Thyroid gland (tissue), 4 donors: ENCODE measurements around the gene PCDHGA4. TPM values are rescaled to one million over a fixed set of nuclear protein-coding genes. Genes with fewer than 3 reads are reported as not detected.
"Not testable (repeated sequence)": the region's sequence is repeated elsewhere in the genome, so short reads cannot be mapped to it uniquely, and the experiment has no call there.

Source experiments
- DNase-seq, 2 donors: peaks; one replicate each; pipeline ENCODE4 v3.0.0-alpha.2; 2019
- H3K27ac ChIP-seq, 3 donors: fragments of 200-600 bp; sonication (generic); 1 replicate in 2 of 3; 2 replicates in 1 of 3; pipeline ENCODE4 v1.5.1; 2016 to 2019; ENCODE audit warnings: mild to moderate bottlenecking in 1 of 3, moderate library complexity in 1 of 3
- H3K27me3 ChIP-seq: fragments of 200-600 bp; sonication (generic); one replicate; pipeline ENCODE4 v1.5.1; 2019
- H3K36me3 ChIP-seq, 2 donors: fragments of 200-600 bp; sonication (generic); one replicate each; pipeline ENCODE4 v1.5.1; 2016 to 2019
- H3K4me1 ChIP-seq, 2 donors: fragments of 200-600 bp; sonication (generic); one replicate each; pipeline ENCODE4 v1.5.1; 2017 to 2019
- H3K4me3 ChIP-seq, 3 donors: fragments of 200-600 bp; sonication (generic); replicated peaks in 1 of 3; 1 replicate in 2 of 3; 2 replicates in 1 of 3; pipeline ENCODE4 v1.5.1; 2016; ENCODE audit warnings: mild to moderate bottlenecking in 1 of 3
- H3K9me3 ChIP-seq: fragments of 200-600 bp; sonication (generic); one replicate; pipeline ENCODE4 v1.5.1; 2017
- CTCF ChIP-seq, 6 experiments: fragments of 200-600 bp in 3 of 6; fragments of 450-650 bp in 3 of 6; sonication (generic) in 3 of 6; IDR thresholded peaks; one replicate each; pipeline ENCODE4 v1.5.1; 2016 to 2019; ENCODE audit warnings: antibody characterized with exemption in 6 of 6, mild to moderate bottlenecking in 2 of 6, inconsistent platforms in 1 of 6, moderate library complexity in 1 of 6
- POLR2A ChIP-seq, 2 donors: fragments of 450-650 bp; IDR thresholded peaks; one replicate each; pipeline ENCODE4 v1.6.1; 2017; ENCODE audit warnings: antibody characterized with exemption in 2 of 2, mild to moderate bottlenecking in 2 of 2, moderate library complexity in 1 of 2
- WGBS, 2 donors: methylation state at CpG; one replicate each; pipeline ENCODE4 v1.1.5; 2017; 5-methylcytosine and 5-hydroxymethylcytosine counted together
- intact Hi-C: fragments of 100-400 bp; cut with DNase I; formaldehyde crosslinking; loops from one replicate; pipeline ENCODE4 v1.15.1; 2023
- total RNA-seq, 4 donors: library from RNA; depleted of rRNA; stranded (reverse); fragments of >200 nt; gene quantifications; one replicate each; pipeline ENCODE4 v1.2.3, GENCODE V29; 2016

The PCDHGA4 gene
- total RNA-seq, 4 donors from 2014 or later = 3.5 to 7.7 (median 4.4) TPM

- H3K4me3 ChIP-seq, H3K27ac ChIP-seq, H3K4me1 ChIP-seq, H3K9me3 ChIP-seq, intact Hi-C loops, H3K27me3 ChIP-seq, H3K36me3 ChIP-seq: not testable (repeated sequence)
- peak in 4 of 6 experiments; percentile 41 to 58 (median 47) for TF ChIP-seq CTCF (IDR thresholded peaks at IDR 0.05)
- 9 to 10% methylated on average over 19 to 21 of the region's 40 CpGs for WGBS, 2 donors
- peak; percentile 51 to 54 for DNase-seq
Observed at GRCh38 chr5:141387557-141388311, 32.9 kb downstream of the PCDHGA4 start, which contains the start of gene PCDHGB4. Gene PCDHGB4 (plus strand): TSS chr5:141387698. CDS start chr5:141387885, 187 bp downstream.

DNA sequence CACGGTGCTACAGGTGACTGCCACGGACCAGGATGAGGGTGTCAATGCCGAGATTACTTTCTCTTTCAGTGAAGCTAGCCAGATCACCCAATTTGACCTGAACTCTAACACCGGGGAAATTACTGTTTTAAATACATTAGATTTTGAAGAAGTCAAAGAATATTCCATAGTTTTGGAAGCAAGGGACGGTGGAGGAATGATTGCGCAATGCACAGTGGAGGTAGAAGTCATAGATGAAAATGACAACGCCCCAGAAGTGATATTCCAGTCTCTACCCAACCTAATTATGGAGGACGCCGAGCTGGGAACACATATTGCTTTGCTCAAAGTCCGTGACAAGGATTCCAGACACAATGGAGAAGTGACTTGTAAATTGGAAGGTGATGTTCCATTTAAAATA is 33.8 kb downstream of the PCDHGA4 start:
- H3K36me3 ChIP-seq = no peaks in the 10 kb centered on the region
- intact Hi-C loops = no loop called here
- 47 to 56% methylated on average over 10 of the region's 10 CpGs for WGBS, 2 donors
- H3K9me3 ChIP-seq = no peaks in the 10 kb centered on the region
- H3K4me1 ChIP-seq = no peaks in the 10 kb centered on the region
- H3K27me3 ChIP-seq = no peaks in the 10 kb centered on the region
- no peak overlapping the region for H3K27ac ChIP-seq
- TF ChIP-seq POLR2A (IDR thresholded peaks at IDR 0.05) (no peak), CTCF (IDR thresholded peaks at IDR 0.05) (no peak)
- no peak for DNase-seq
- no peak overlapping the region for H3K4me3 ChIP-seq

GRCh38 chr5:141389153-141390042 is 34.6 kb downstream of the PCDHGA4 start:
- TF ChIP-seq POLR2A (IDR thresholded peaks at IDR 0.05) (no peak), CTCF (IDR thresholded peaks at IDR 0.05) (no peak)
- no peak overlapping the region for H3K4me3 ChIP-seq
- 28 to 50% methylated on average over 32 to 60 of the region's 77 CpGs for WGBS, 2 donors
- no peaks in the 10 kb centered on the region for H3K27me3 ChIP-seq
- H3K4me1 ChIP-seq = no peaks in the 10 kb centered on the region
- no peaks in the 10 kb centered on the region for H3K9me3 ChIP-seq
- no peaks in the 10 kb centered on the region for H3K36me3 ChIP-seq
- H3K27ac ChIP-seq = no peak overlapping the region
- DNase-seq = no peak
- intact Hi-C loops = no loop called here

DNA sequence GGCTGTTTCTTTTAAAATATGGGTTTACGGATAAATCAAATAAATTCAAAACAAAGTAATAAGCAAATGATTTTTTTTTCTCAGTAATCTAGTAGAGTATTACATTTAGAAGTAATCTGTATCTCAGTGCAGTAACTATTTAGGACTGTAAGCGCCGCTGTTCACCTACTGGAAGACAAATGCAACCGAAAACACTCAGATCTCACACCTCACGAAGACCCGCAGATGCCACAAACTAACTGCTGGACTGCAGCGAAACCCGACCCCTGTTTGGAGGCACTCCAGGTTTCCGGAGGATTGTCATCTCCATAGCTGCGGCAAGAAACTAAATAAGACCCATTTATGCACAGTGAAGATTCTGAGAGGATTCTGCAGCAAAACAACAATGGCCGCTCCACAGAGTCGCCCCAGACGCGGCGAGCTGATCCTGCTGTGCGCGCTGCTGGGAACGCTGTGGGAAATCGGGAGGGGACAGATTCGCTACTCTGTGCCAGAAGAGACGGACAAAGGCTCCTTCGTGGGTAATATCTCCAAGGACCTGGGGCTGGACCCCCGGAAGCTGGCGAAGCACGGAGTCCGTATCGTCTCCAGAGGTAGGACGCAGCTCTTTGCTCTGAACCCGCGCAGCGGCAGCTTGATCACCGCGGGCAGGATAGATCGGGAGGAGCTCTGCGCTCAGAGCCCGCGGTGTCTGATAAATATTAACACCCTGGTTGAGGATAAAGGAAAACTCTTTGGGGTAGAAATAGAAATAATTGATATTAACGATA is 37.8 kb downstream of the PCDHGA4 start, which contains the start of gene PCDHGA8:
TSS of gene PCDHGA8 (plus strand) at position 205 of the 770 bp plus-strand sequence. CDS start at position 386, 181 bp downstream.
- no peaks in the 10 kb centered on the region for H3K36me3 ChIP-seq
- intact Hi-C loops = no loop called here
- 24 to 29% methylated on average over 38 of the region's 38 CpGs for WGBS, 2 donors
- H3K27ac ChIP-seq = no peak within 1 kb of the TSS
- no peak for TF ChIP-seq CTCF (IDR thresholded peaks at IDR 0.05)
- TF ChIP-seq POLR2A (IDR thresholded peaks at IDR 0.05) = no peak
- no peaks in the 10 kb centered on the region for H3K27me3 ChIP-seq
- H3K9me3 ChIP-seq = no peaks in the 10 kb centered on the region
- H3K4me1 ChIP-seq = no peaks in the 10 kb centered on the region
- no peak within 1 kb of the TSS for H3K4me3 ChIP-seq
- DNase-seq = no peak
